Smooth muscle cell (in vitro differentiated cells): Measurements from ENCODE around the gene CADPS. TPM values are rescaled to one million over a fixed set of nuclear protein-coding genes. Genes with fewer than 3 reads are reported as not detected.

Experiments used
- DNase-seq: peaks from one replicate; lab custom pipeline; 2025; ENCODE audit not compliant: unreplicated experiment; lab: John Stamatoyannopoulos, UW
- H2AFZ ChIP-seq: fragments of 200-600 bp; sonication (generic); 2 replicates; pipeline ENCODE4 v1.6.0; 2016; ENCODE audit warnings: antibody characterized with exemption, low read depth, mild to moderate bottlenecking
- H3F3A ChIP-seq: fragments of 200-600 bp; sonication (generic); 2 replicates; pipeline ENCODE4 v1.6.0; 2017; ENCODE audit warnings: antibody characterized with exemption, low read depth
- H3K27ac ChIP-seq: fragments of 200-600 bp; sonication (generic); 2 replicates; pipeline ENCODE4 v1.5.1; 2016; ENCODE audit warnings: low read depth, mild to moderate bottlenecking
- H3K27me3 ChIP-seq: fragments of 200-600 bp; sonication (generic); 2 replicates; pipeline ENCODE4 v1.6.1; 2016; ENCODE audit warnings: low read depth, mild to moderate bottlenecking
- H3K36me3 ChIP-seq: fragments of 200-600 bp; sonication (generic); 2 replicates; pipeline ENCODE4 v1.5.1; 2016; ENCODE audit warnings: low read depth
- H3K4me1 ChIP-seq: fragments of 200-600 bp; sonication (generic); 2 replicates; pipeline ENCODE4 v1.5.1; 2016; ENCODE audit warnings: low read depth
- H3K4me2 ChIP-seq: fragments of 200-600 bp; sonication (generic); 2 replicates; pipeline ENCODE4 v1.6.0; 2016; ENCODE audit warnings: mild to moderate bottlenecking
- H3K4me3 ChIP-seq: fragments of 200-600 bp; sonication (generic); 2 replicates; pipeline ENCODE4 v1.5.1; 2016; ENCODE audit warnings: mild to moderate bottlenecking
- H3K79me2 ChIP-seq: fragments of 200-600 bp; sonication (generic); 2 replicates; pipeline ENCODE4 v1.6.0; 2016; ENCODE audit warnings: low read depth, mild to moderate bottlenecking
- H3K9ac ChIP-seq: fragments of 200-600 bp; sonication (generic); 2 replicates; pipeline ENCODE4 v1.6.0; 2016; ENCODE audit warnings: low read depth
- H3K9me3 ChIP-seq: fragments of 200-600 bp; sonication (generic); replicated peaks from 2 replicates; pipeline ENCODE4 v1.5.1; 2016; ENCODE audit warnings: low read depth
- H4K20me1 ChIP-seq: fragments of 200-600 bp; sonication (generic); 2 replicates; pipeline ENCODE4 v1.6.0; 2016; ENCODE audit warnings: low read depth
- CTCF ChIP-seq: fragments of 200-600 bp; sonication (generic); IDR thresholded peaks from 2 replicates; pipeline ENCODE4 v1.5.1; 2017; ENCODE audit warnings: borderline replicate concordance, mild to moderate bottlenecking, antibody characterized with exemption; ENCODE audit not compliant: insufficient read depth, poor library complexity, severe bottlenecking
- WGBS: methylation state at CpG from one replicate; pipeline ENCODE4 v1.1.7; 2016; ENCODE audit warnings: low lambda C conversion rate; 5-methylcytosine and 5-hydroxymethylcytosine counted together
- polyA plus RNA-seq: library from polyadenylated mRNA; unstranded; fragments of >200 nt; fragmentation: Nextera tagmentation; extraction: Ambion mirVana; gene quantifications from 2 replicates; pipeline ENCODE4 v1.2.1, GENCODE V29; 2016
- total RNA-seq: library from RNA; depleted of rRNA; stranded (reverse); fragments of >200 nt; gene quantifications from 2 replicates; pipeline ENCODE4 v1.2.3, GENCODE V29; 2014

CADPS gene
- total and polyA plus RNA-seq, 2 experiments from 2014 or later: 4.4 to 38.4 TPM

- no peak for TF ChIP-seq CTCF
- Histone ChIP-seq H3K27me3 (peaks cover 15% of the 10 kb centered on the region), H3K36me3 (no peaks in the 10 kb centered on the region), H2AFZ (no peak overlapping the region), H3K4me1 (no peaks in the 10 kb centered on the region), H3K9me3 (no peaks in the 10 kb centered on the region), H4K20me1 (no peaks in the 10 kb centered on the region), H3K9ac (no peak overlapping the region), H3K27ac (no peak overlapping the region), H3F3A (no peaks in the 10 kb centered on the region), H3K79me2 (no peaks in the 10 kb centered on the region), H3K4me2 (no peak overlapping the region), H3K4me3 (no peak overlapping the region)
- no peak for DNase-seq
- WGBS: 98% methylated on average over 2 of the region's 2 CpGs
These were observed 16.8 kb upstream of the CADPS start for GRCh38 chr3:62892045-62892444.

DNA sequence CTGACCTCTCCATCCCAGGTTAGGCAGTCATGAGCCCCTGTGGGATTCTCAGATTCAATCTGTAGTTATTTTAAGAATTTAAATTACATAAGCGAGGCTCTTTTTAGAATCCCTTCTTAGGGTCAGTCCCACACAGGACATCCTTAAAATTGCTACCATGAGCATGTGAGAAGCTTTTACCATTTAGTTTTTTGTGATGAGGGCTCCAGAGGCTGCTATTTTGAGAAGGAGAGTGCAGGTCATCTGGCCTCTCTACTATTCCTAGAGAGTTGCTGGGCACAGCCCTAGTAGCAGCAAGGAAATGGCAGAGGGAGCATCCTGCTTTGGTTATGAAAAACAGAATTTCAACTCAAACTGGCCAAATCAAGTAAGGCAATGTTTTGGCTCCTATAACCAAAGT, 13.6 kb upstream of the CADPS start:
- WGBS: 90% methylated on average over 1 of the region's 1 CpG
- H3K36me3 ChIP-seq: no peaks in the 10 kb centered on the region
- TF ChIP-seq CTCF: no peak
- no peak overlapping the region for H3K4me2 ChIP-seq
- H3K4me1 ChIP-seq: peaks cover 12% of the 10 kb centered on the region
- no peaks in the 10 kb centered on the region for H3F3A ChIP-seq
- H3K9ac ChIP-seq: no peak overlapping the region
- no peak overlapping the region for H3K4me3 ChIP-seq
- no peak overlapping the region for H2AFZ ChIP-seq
- H3K9me3 ChIP-seq: no peaks in the 10 kb centered on the region
- peaks cover 16% of the 10 kb centered on the region for H3K27me3 ChIP-seq
- no peak overlapping the region for H3K27ac ChIP-seq
- no peaks in the 10 kb centered on the region for H4K20me1 ChIP-seq
- no peak for DNase-seq
- no peaks in the 10 kb centered on the region for H3K79me2 ChIP-seq

GRCh38 chr3:62888180-62888579, 13.0 kb upstream of the CADPS start:
- Histone ChIP-seq H3K4me2 (no peak overlapping the region), H3K27me3 (peaks cover 16% of the 10 kb centered on the region), H2AFZ (no peak overlapping the region), H3K4me1 (peaks cover 13% of the 10 kb centered on the region), H3K9me3 (no peaks in the 10 kb centered on the region), H3F3A (no peaks in the 10 kb centered on the region), H3K4me3 (no peak overlapping the region), H3K27ac (no peak overlapping the region), H4K20me1 (no peaks in the 10 kb centered on the region), H3K79me2 (no peaks in the 10 kb centered on the region), H3K36me3 (no peaks in the 10 kb centered on the region), H3K9ac (no peak overlapping the region)
- no peak for TF ChIP-seq CTCF
- no peak for DNase-seq
- 35% methylated on average over 3 of the region's 3 CpGs for WGBS

DNA sequence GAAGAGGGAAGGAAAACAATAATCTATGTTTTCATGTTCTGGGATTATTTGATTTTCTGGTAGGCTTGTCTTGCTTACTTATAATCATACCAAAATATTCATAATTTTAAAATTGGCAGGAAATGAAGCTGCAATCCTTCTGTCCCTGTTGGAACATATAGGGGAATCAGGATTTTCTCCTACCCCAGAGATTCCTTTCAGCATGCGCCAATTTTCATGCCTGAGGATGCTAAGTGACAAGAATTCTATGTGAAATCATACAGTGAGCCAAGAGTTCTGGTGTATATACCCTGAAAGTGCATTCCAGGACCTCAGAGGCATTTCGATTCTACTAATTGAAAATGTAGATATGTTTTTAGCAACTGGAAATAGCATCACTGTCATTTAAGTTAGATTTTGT, 9.9 kb upstream of the CADPS start:
- Histone ChIP-seq H3K4me2 (no peak overlapping the region), H3K9me3 (no peaks in the 10 kb centered on the region), H3K27ac (no peak overlapping the region), H4K20me1 (no peaks in the 10 kb centered on the region), H3F3A (no peaks in the 10 kb centered on the region), H3K4me1 (peaks cover 13% of the 10 kb centered on the region), H2AFZ (no peak overlapping the region), H3K79me2 (no peaks in the 10 kb centered on the region), H3K4me3 (no peak overlapping the region), H3K9ac (no peak overlapping the region), H3K27me3 (peaks cover 16% of the 10 kb centered on the region), H3K36me3 (no peaks in the 10 kb centered on the region)
- no peak for TF ChIP-seq CTCF
- DNase-seq: no peak
- 89% methylated on average over 2 of the region's 2 CpGs for WGBS
